ENCODE data around the gene FBXL17. TPM values are rescaled to one million over a fixed set of nuclear protein-coding genes. Genes with fewer than 3 reads are reported as not detected.

Gene FBXL17
- total and polyA plus RNA-seq, 2 of the 13 experiments (the other 11 are each of a cell fraction or from before 2014, with no cell fraction given): 3.0 to 7.9 TPM

- TF ChIP-seq ARID5B (CRISPR knock-in tag; IDR thresholded peaks at IDR 0.05): 0 out of 2 replicates have a peak, but pooled peaks have one; percentile 20
- TF ChIP-seq MZF1 (CRISPR knock-in tag; IDR thresholded peaks at IDR 0.05; ENCODE audit: borderline replicate concordance): no peak
- TF ChIP-seq GATAD1 (CRISPR knock-in tag; IDR thresholded peaks at IDR 0.05): 0 out of 2 replicates have a peak, but pooled peaks have one; percentile 26
- no peak for TF ChIP-seq ZNF713 (CRISPR knock-in tag; IDR thresholded peaks at IDR 0.05)
- TF ChIP-seq SMC3 (IDR thresholded peaks at IDR 0.05; ENCODE audit: low read length): peak; percentile 89
- peak; percentile 84 for TF ChIP-seq STAG1 (CRISPR knock-in tag; IDR thresholded peaks at IDR 0.05)
Observed at GRCh38 chr5:108260117-108260857, 121.6 kb downstream of the FBXL17 start (continued).

- DNase-seq (ENCODE audit: low spot score) (no peak), ATAC-seq (no peak), FAIRE-seq (no peak)
- Histone ChIP-seq H3K9ac (ENCODE audit: insufficient read depth, low read depth, low read length) (no peak overlapping the region), H4K20me1 (ENCODE audit: insufficient read depth, low read length) (no peaks in the 10 kb centered on the region), H3K4me2 (ENCODE audit: low read depth, low read length) (no peak overlapping the region), H3K9me3 (ENCODE audit: low read length) (no peaks in the 10 kb centered on the region), H3K79me2 (ENCODE audit: insufficient read depth, low read length) (no peaks in the 10 kb centered on the region), H3K27me3 (ENCODE audit: control insufficient read depth in 1 of 2, insufficient read depth in 2 of 2, low read length in 2 of 2) (no peaks in the 10 kb centered on the region), H3K4me3 (replicated peaks in 1 of 3; ENCODE audit: insufficient read depth in 1 of 3, low read depth in 2 of 3, low read length in 3 of 3) (no peak overlapping the region), H2AFZ (ENCODE audit: low read length) (no peak overlapping the region), H3K27ac (ENCODE audit: extremely low read length, insufficient read depth, low read length) (no peak overlapping the region), H3K4me1 (ENCODE audit: insufficient read depth, low read length) (no peaks in the 10 kb centered on the region), H3K36me3 (replicated peaks in 1 of 2; ENCODE audit: control insufficient read depth in 1 of 2, insufficient read depth in 2 of 2, low read length in 2 of 2) (no peaks in the 10 kb centered on the region)
- BruUV-seq (replicated peaks): no TSS peak
- no peak for TF ChIP-seq ISX (CRISPR knock-in tag; conservative IDR thresholded peaks at IDR 0.05)
- no peak for TF ChIP-seq ZFP36 (IDR thresholded peaks at IDR 0.05; ENCODE audit: borderline replicate concordance, low read depth, low read length, partially characterized antibody)
- no peak for TF ChIP-seq ZBTB25 (CRISPR knock-in tag; IDR thresholded peaks at IDR 0.05)
- no peak for TF ChIP-seq FOXA1 (IDR thresholded peaks at IDR 0.05)
- 0 out of 2 replicates have a peak, but pooled peaks have one; percentile 7 for TF ChIP-seq FOXA1 (CRISPR knock-in tag; IDR thresholded peaks at IDR 0.05)
- TF ChIP-seq SMC3 (IDR thresholded peaks at IDR 0.05; ENCODE audit: low read length): no peak
- no peak for TF ChIP-seq ZNF101 (CRISPR knock-in tag; IDR thresholded peaks at IDR 0.05; ENCODE audit: borderline replicate concordance, low read depth)
- no peak for TF ChIP-seq NFE2L1 (CRISPR knock-in tag; IDR thresholded peaks at IDR 0.05; ENCODE audit: borderline replicate concordance)
- peak; percentile 44 for TF ChIP-seq TEAD3 (CRISPR knock-in tag; optimal IDR thresholded peaks at IDR 0.05; ENCODE audit: borderline replicate concordance)
- WGBS (ENCODE audit: low lambda C conversion rate): 29% methylated on average over 1 of the region's 1 CpG
- POLR2A ChIA-PET: no interaction called here
- CTCF ChIA-PET (ENCODE audit: low intra/inter-chr PET ratio, low total read pairs): interaction anchor here (4.5 kb wide), 1 partner anchor 86 kb away, joined by 36 read pairs; no protein-coding TSS in a partner anchor
- in situ Hi-C loops (cut with HindIII; ENCODE audit: extremely low pct_ligation_motif_present, low pct_unique_long_range_greater_than_20kb): no loop called here
- intact Hi-C loops (cut with micrococcal nuclease; ENCODE audit: unreplicated experiment): no loop called here
Observed at GRCh38 chr5:108259306-108259705, 122.6 kb downstream of the FBXL17 start.
